NCI-H128 (cell line): Measurements from ENCODE around the gene STAT3.
A peak's percentile ranks its signal among the peaks of the same experiment; 100 is the strongest.

Source experiments
- DNase-seq: peaks from one replicate; lab custom pipeline; 2025; ENCODE audit not compliant: unreplicated experiment; lab: John Stamatoyannopoulos, UW

Gene STAT3

GRCh38 chr17:42354956-42355843 is 33.0 kb downstream of the STAT3 start:
- DNase-seq = no peak

GRCh38 chr17:42348104-42348503 is 40.1 kb downstream of the STAT3 start:
- no peak for DNase-seq

DNA sequence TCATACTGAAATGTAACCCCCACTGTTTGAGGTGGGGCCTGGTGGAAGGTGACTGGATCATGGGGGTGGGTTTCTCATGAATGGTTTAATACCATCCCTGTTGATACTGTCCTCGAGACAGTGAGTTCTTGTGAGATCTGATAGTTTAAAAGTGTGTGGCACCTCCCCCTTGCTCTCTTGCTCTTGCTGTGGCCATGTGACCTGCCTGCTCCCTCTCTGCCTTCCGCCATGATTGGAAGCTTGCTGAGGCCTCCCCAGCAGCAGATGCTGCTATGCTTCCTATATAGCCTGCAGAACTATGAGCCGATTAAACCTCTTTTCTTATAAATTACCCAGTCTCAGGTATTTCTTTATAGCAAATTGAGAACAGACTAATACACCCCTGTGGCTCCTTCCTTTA is 40.6 kb downstream of the STAT3 start:
- DNase-seq = no peak

- no peak for DNase-seq
Measured at GRCh38 chr17:42347198-42347597, 41.0 kb downstream of the STAT3 start.

DNA sequence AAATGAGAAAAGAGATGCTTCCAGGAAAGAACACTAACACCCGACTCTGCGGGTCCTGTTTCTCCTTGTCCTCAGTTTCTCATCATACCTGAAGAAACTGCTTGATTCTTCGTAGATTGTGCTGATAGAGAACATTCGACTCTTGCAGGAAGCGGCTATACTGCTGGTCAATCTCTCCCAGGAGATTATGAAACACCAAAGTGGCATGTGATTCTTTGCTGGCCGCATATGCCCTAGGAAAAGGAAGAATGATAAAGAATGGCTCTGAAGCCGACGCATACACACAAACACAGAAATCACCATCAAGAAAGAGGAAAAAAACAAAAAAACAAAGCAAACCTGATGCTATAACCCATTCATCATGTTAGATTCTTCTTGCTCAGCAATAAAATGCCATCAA is 41.8 kb downstream of the STAT3 start:
- DNase-seq = no peak

- no peak for DNase-seq
Measured at GRCh38 chr17:42345396-42346073, 42.7 kb downstream of the STAT3 start.

GRCh38 chr17:42342242-42343008 is 45.8 kb downstream of the STAT3 start:
- no peak for DNase-seq

GRCh38 chr17:42341568-42341967 is 46.7 kb downstream of the STAT3 start:
- no peak for DNase-seq

GRCh38 chr17:42340691-42341127 is 47.5 kb downstream of the STAT3 start:
- no peak for DNase-seq

- no peak for DNase-seq
Measured at GRCh38 chr17:42339221-42339620, 49.0 kb downstream of the STAT3 start.

DNA sequence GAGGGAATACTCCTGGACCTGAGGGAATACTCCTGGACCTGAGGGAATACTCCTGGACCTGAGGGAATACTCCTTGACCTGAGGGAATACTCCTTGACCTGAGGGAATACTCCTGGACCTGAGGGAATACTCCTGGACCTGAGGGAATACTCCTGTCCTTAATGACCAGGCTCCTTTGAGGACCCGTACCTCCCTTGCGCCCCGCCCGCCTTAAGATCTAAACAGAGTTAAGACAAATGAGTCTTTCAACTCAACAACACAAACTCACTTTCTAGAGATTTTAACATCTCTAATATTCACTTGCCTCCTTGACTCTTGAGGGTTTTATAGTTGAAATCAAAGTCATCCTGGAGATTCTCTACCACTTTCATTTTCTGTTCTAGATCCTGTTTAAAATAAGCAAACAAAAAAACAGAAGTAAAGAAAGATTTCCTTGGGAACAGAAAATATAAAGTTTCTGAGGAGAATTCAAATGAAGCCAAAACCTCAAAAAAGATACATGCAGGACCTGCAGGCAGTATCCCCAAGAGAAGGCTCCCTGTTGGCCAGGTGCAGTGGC is 49.7 kb downstream of the STAT3 start:
- DNase-seq = no peak

- DNase-seq = no peak
Measured at GRCh38 chr17:42337442-42337841, 50.8 kb downstream of the STAT3 start.

DNA sequence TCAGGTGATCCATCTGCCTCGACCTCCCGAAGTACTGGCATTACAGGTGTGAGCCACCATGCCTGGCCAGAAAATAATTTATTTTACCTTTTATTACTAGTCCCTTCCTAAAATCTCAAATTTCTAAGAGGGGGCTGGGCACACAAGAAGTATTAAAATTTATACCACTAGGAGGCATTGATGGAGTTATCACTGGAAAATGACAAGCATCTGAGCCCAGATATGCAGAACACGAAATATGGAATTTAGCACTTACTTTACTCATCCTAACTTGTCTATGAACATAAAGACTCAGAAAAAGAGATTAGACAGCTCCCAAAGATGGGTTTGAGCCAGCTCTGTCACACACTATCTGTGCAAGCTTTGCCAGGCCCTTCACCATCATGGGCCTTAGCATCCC is 53.6 kb downstream of the STAT3 start:
- DNase-seq = no peak

DNA sequence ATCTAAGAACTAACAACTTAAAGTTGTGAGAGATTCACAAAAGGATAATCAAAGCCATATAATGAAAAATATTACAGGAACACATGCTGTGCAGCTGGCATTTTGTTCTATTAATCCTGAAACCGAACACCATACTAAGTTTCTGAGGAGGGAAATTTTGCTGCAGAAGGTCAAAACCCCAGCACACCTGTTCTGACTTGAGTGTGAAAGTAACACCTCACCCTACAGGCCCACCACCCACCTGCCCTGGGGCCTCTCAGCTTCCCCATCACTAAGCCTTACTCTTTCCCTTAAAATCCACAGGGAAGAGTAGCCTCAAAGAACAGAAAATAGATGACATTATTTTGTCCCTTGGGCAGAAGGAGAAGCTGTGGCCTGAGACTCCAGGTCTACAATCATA is 55.2 kb downstream of the STAT3 start:
- no peak for DNase-seq

DNA sequence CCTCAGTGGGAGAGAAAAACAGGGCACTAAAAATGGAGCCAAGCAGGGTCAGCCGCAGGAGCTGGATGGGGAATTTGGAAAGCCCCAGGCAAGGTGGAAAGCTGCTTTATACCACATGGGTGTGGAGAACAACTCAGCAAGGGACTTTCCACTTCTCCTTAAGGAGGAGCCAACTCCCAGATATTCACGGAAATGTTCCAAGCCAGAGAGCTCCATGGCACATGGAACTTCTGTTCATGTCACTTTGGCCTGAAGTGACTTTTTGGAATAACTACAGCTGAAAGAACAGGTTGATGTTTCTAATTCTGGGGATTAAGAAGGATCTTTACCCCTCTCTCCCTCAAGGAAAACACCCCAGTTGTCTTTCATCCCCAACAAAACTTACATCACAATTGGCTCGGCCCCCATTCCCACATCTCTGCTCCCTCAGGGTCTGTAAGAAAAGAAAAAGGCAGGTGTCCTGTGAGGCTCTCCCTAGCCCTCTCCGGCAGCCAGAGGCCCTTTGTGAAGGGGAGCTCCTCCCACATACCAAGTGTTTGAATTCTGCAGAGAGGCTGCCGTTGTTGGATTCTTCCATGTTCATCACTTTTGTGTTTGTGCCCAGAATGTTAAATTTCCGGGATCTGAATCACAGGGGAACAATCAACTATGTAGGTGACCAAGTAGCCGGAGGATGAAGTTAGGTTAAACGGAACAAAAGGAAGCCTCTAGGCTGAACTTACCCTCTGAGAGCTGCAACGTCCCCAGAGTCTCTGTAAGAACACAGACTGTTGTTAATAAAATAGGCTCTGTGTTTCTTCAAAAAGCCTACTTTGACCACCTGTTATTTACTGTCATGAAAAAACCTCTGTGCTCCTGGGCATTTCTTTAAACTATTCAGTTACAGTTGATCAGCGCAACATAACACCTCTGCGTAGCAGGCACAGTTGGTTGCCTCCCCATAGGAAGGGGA is 58.9 kb downstream of the STAT3 start:
- DNase-seq = no peak

DNA sequence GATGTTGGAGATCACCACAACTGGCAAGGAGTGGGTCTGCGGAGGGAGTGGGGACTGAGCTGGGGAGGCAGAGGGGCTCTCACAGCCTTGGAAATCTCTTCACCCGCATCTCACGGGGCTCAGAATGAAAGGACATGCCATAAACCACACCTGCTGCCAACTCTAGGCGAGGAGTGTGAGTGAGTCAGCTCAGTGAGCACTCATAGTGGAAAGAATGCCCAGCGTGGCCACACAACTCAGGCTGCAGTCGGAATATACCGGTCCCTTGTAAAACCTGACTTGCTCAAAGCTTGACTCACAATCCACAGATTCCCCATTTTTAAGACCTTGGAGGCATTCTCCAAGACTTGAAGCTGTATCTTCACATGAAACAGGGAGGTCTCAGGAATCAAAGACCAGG is 63.2 kb downstream of the STAT3 start:
- no peak for DNase-seq

DNA sequence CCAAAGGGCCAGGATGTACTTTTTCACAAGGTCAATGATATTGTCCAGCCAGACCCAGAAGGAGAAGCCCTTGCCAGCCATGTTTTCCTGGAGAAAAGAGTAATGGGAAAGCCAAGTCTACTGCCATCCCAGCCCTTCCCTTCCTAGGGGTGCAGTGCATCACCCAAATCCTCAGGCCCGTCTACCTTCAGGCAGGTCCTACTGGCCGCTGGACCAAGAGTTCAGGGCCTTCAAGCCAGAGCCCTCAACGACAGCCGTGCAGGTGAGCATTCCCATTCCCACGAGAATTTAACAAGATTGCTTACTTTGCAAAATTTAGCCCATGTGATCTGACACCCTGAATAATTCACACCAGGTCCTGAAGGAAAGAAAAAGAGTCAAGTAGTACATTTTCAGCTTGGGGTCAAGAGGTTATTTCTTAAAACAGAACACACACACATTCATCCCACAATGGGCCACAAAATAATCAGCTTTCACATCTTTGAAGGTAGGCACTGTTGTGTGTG is 64.9 kb downstream of the STAT3 start:
- no peak for DNase-seq

GRCh38 chr17:42322382-42323267 is 65.6 kb downstream of the STAT3 start:
- peak; percentile 58 for DNase-seq

DNA sequence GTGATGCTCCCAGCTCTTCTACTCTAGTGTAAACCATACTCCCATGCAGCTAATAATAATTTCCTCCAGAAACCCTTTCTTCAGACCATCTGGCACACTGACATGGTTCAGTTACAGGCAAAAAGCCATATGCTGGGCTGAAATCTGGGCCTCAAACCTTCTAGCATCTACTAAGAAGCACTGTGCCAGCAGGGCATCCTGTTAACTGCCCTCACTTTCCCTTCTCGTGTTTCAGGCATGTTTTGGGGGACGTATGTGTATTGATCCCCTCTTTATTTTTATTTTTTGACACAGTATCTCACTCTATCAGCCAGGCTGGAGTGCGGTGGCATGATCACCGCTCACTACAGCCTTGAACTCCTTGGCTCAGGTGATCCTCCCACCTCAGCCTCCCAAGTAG is 66.7 kb downstream of the STAT3 start:
- no peak for DNase-seq
